ENCODE results near the gene MARCHF10.

DNA sequence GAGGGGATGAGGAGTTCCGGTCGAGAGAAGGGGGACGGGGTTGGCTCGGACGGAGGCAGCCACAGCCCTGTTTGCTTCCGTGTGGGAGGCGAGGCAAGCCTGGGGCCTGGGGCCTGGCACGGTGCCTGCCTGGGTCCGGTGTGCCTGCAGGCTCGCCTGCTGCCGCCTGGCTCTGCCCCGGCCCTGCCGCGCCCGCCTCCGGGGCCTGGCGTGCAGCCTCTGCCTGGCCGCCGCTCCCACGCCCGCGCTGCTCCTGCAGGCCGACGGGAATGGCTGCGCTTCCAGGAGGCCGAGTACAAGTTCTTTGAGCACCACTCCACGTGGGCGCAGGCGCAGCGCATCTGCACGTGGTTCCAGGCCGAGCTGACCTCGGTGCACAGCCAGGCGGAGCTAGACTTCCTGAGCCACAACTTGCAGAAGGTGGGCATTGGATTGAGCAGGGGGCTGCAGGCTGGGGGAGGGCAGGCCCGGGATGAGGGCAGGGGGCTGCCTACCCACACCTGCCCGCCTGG lies 127.5 kb downstream of the MARCHF10 start:
- TF ChIP-seq CTCF (IDR thresholded peaks at IDR 0.05) = peak in 1 of 3 donors; percentile 8
- no peak for TF ChIP-seq POLR2AphosphoS5 (IDR thresholded peaks at IDR 0.05)
- no peak for TF ChIP-seq POLR2A (IDR thresholded peaks at IDR 0.05)

Data from breast epithelium (tissue), 3 donors.